ENCODE data around the gene SEMG2. TPM values are rescaled to one million over a fixed set of nuclear protein-coding genes. Genes with fewer than 3 reads are reported as not detected.

SEMG2 gene
- not detected in 2 replicates for total RNA-seq (2014; rRNA removed; shearing (Covaris generic))

GRCh38 chr20:45221076-45221475 is at the start of gene SEMG2:
Gene SEMG2, plus strand, starts transcription at chr20:45221373. Its CDS starts 17 bp downstream, at chr20:45221390.
- no peak for DNase-seq (ENCODE audit: low spot score)

GRCh38 chr20:45173522-45173921 is 47.7 kb upstream of the SEMG2 start:
- no peak for DNase-seq (ENCODE audit: low spot score)

GRCh38 chr20:45174434-45175364 is 46.5 kb upstream of the SEMG2 start, which contains the start of gene PI3:
Gene PI3, plus strand, starts transcription at chr20:45174902. Its CDS starts 21 bp downstream, at chr20:45174923.
- peak; percentile 42 for DNase-seq (ENCODE audit: low spot score)

GRCh38 chr20:45176526-45177267 is 44.5 kb upstream of the SEMG2 start:
- DNase-seq (ENCODE audit: low spot score) = no peak

GRCh38 chr20:45179166-45179565 is 42.0 kb upstream of the SEMG2 start:
- no peak for DNase-seq (ENCODE audit: low spot score)

GRCh38 chr20:45181639-45182038 is 39.5 kb upstream of the SEMG2 start:
- no peak for DNase-seq (ENCODE audit: low spot score)

- DNase-seq (ENCODE audit: low spot score) = no peak
These were observed 38.1 kb upstream of the SEMG2 start for GRCh38 chr20:45183084-45183483.

GRCh38 chr20:45187693-45188092 is 33.5 kb upstream of the SEMG2 start:
- DNase-seq (ENCODE audit: low spot score) = no peak

- DNase-seq (ENCODE audit: low spot score) = no peak
These were observed 32.0 kb upstream of the SEMG2 start for GRCh38 chr20:45189067-45189609.

GRCh38 chr20:45189861-45190260 is 31.3 kb upstream of the SEMG2 start:
- DNase-seq (ENCODE audit: low spot score) = no peak

GRCh38 chr20:45191926-45192325 is 29.2 kb upstream of the SEMG2 start:
- no peak for DNase-seq (ENCODE audit: low spot score)

GRCh38 chr20:45193331-45193730 is 27.8 kb upstream of the SEMG2 start:
- no peak for DNase-seq (ENCODE audit: low spot score)

- DNase-seq (ENCODE audit: low spot score) = no peak
These were observed 14.4 kb upstream of the SEMG2 start, which contains the start of gene SEMG1 for GRCh38 chr20:45206725-45207124. Gene SEMG1, plus strand, starts transcription at chr20:45207033. Its CDS starts 21 bp downstream, at chr20:45207054.

- no peak for DNase-seq (ENCODE audit: low spot score)
These were observed 11.2 kb upstream of the SEMG2 start for GRCh38 chr20:45209924-45210323.

- no peak for DNase-seq (ENCODE audit: low spot score)
These were observed 9.4 kb upstream of the SEMG2 start for GRCh38 chr20:45211569-45212474.

- no peak for DNase-seq (ENCODE audit: low spot score)
These were observed 8.3 kb upstream of the SEMG2 start for GRCh38 chr20:45212836-45213235.

- no peak for DNase-seq (ENCODE audit: low spot score)
These were observed 3.0 kb upstream of the SEMG2 start for GRCh38 chr20:45218124-45218523.

GRCh38 chr20:45218636-45219035 is 2.5 kb upstream of the SEMG2 start:
- DNase-seq (ENCODE audit: low spot score) = no peak

- no peak for DNase-seq (ENCODE audit: low spot score)
These were observed 2.0 kb downstream of the SEMG2 start for GRCh38 chr20:45223136-45223535.

GRCh38 chr20:45226287-45226686 is 5.1 kb downstream of the SEMG2 start:
- DNase-seq (ENCODE audit: low spot score) = no peak

Data from H4 (cell line).